PC-3 (cell line): ENCODE measurements around the gene ATP5F1B. TPM values are rescaled to one million over a fixed set of nuclear protein-coding genes. Genes with fewer than 3 reads are reported as not detected.

Experiments used
- ATAC-seq: fragments of 200-7000 bp; cut with Tn5 transposase; 2 replicates; pipeline ENCODE4 v1.9.1; 2020; ENCODE audit warnings: mild to moderate bottlenecking, moderate library complexity
- Bru-seq: library from RNA; stranded (reverse); fragments of 400-500 nt; gene quantifications from one replicate; lab custom pipeline; 2021; lab: Mats Ljungman, UMichigan
- BruChase-seq, 2 experiments: library from RNA; stranded (reverse); fragments of 400-500 nt; gene quantifications; one replicate each; lab custom pipeline; 2021; lab: Mats Ljungman, UMichigan
- BruUV-seq: library from RNA; stranded (reverse); fragments of 400-500 nt; replicated peaks from 2 replicates; lab custom pipeline; 2021; lab: Mats Ljungman, UMichigan
- CTCF ChIA-PET: fragments of 300-600 bp; sonication (Branson Sonifier 250); formaldehyde crosslinking; loops from one replicate; lab custom pipeline; 2022; ENCODE audit warnings: antibody characterized with exemption; lab: Charles Lee
- POLR2A ChIA-PET: fragments of 300-600 bp; sonication (Branson Sonifier 250); formaldehyde crosslinking; loops from one replicate; lab custom pipeline; 2022; ENCODE audit warnings: antibody characterized with exemption; ENCODE audit not compliant: unreplicated experiment; lab: Charles Lee
- DNase-seq: peaks from one replicate; pipeline ENCODE4 v3.0.0-alpha.2; 2015
- H2AFZ ChIP-seq: fragments of 300-600 bp; sonication (generic); 2 replicates; pipeline ENCODE4 v1.6.0; 2016; ENCODE audit warnings: antibody characterized with exemption, low read length
- H3F3A ChIP-seq: fragments of 300-600 bp; sonication (generic); one replicate; pipeline ENCODE4 v1.6.0; 2017; ENCODE audit warnings: antibody characterized with exemption, low read length, control low read depth, mild to moderate bottlenecking; ENCODE audit not compliant: unreplicated experiment
- H3K27ac ChIP-seq: fragments of 300-600 bp; sonication (generic); 2 replicates; pipeline ENCODE4 v1.5.1; 2016; ENCODE audit warnings: mild to moderate bottlenecking, low read length
- H3K27me3 ChIP-seq: fragments of 300-600 bp; sonication (generic); 2 replicates; pipeline ENCODE4 v1.6.1; 2016; ENCODE audit warnings: low read length, mixed read lengths
- H3K36me3 ChIP-seq: fragments of 300-600 bp; sonication (generic); 2 replicates; pipeline ENCODE4 v1.6.1; 2016; ENCODE audit warnings: low read depth, mixed run types, low read length, mixed read lengths
- H3K4me1 ChIP-seq: fragments of 300-600 bp; sonication (generic); 2 replicates; pipeline ENCODE4 v1.5.1; 2016; ENCODE audit warnings: low read length; ENCODE audit not compliant: insufficient read depth
- H3K4me2 ChIP-seq: fragments of 300-600 bp; sonication (generic); 2 replicates; pipeline ENCODE4 v1.6.0; 2016; ENCODE audit warnings: low read length
- H3K4me3 ChIP-seq: fragments of 300-600 bp; sonication (generic); 2 replicates; pipeline ENCODE4 v1.5.1; 2016; ENCODE audit warnings: mild to moderate bottlenecking, low read length, mixed read lengths
- H3K79me2 ChIP-seq: fragments of 300-600 bp; sonication (generic); 2 replicates; pipeline ENCODE4 v1.6.1; 2017; ENCODE audit warnings: low read length, mixed read lengths
- H3K9ac ChIP-seq: fragments of 300-600 bp; sonication (generic); 2 replicates; pipeline ENCODE4 v1.6.0; 2016; ENCODE audit warnings: mild to moderate bottlenecking, low read length
- H3K9me2 ChIP-seq: fragments of 300-600 bp; sonication (generic); replicated peaks from 2 replicates; pipeline ENCODE4 v1.6.1; 2016; ENCODE audit warnings: mixed run types, low read length, mixed read lengths
- H3K9me3 ChIP-seq: fragments of 300-600 bp; sonication (generic); 2 replicates; pipeline ENCODE4 v1.6.1; 2016; ENCODE audit warnings: low read length, mixed read lengths
- H4K20me1 ChIP-seq: fragments of 300-600 bp; sonication (generic); 2 replicates; pipeline ENCODE4 v1.6.1; 2016; ENCODE audit warnings: low read length, mixed read lengths
- CTCF ChIP-seq: fragments of 300-600 bp; sonication (generic); conservative IDR thresholded peaks from 2 replicates; pipeline ENCODE4 v1.5.1; 2017; ENCODE audit warnings: antibody characterized with exemption, low read depth, mild to moderate bottlenecking, low read length
- EZH2 ChIP-seq: fragments of 300-600 bp; sonication (generic); IDR thresholded peaks from one replicate; pipeline ENCODE4 v1.6.1; 2017; ENCODE audit warnings: antibody characterized with exemption, mild to moderate bottlenecking, low read length; ENCODE audit not compliant: unreplicated experiment
- EZH2phosphoT487 ChIP-seq: fragments of 300-600 bp; sonication (generic); IDR thresholded peaks from 2 replicates; pipeline ENCODE4 v1.6.1; 2018; ENCODE audit warnings: mild to moderate bottlenecking, antibody characterized with exemption, low read length, borderline replicate concordance
- intact Hi-C: fragments of 100-400 bp; cut with micrococcal nuclease; formaldehyde crosslinking; loops from 2 replicates; pipeline ENCODE4 v1.9.0; 2023
- long read RNA-seq: library from polyadenylated mRNA; unstranded; transcript quantifications from one replicate; pipeline ENCODE4 v2.0.0, GENCODE V29; 2021; ENCODE audit not compliant: unreplicated experiment
- total RNA-seq: library from RNA; depleted of rRNA; stranded (reverse); fragments of >200 nt; gene quantifications from 2 replicates; pipeline ENCODE4 v1.2.3, GENCODE V29; 2014; rRNA removed

Gene ATP5F1B
- total RNA-seq = 981 and 1,046 TPM in 2 replicates
- Bru-seq, nascent RNA = percentile 98 among the genes with signal in this experiment
- BruChase-seq, experiment 1, labeled RNA remaining after a 6-hour chase = percentile 100 among the genes with signal in this experiment
- percentile 99 among the genes with signal in this experiment for BruChase-seq, experiment 2, labeled RNA remaining after a 2-hour chase
- long read RNA-seq, transcript ATP5F1B-208 (2 exons, 457 nt) = minor isoform, 17 of 674 reads
- long read RNA-seq, transcript ATP5F1B-201 (10 exons, 1,839 nt) = major isoform, 344 of 674 reads
- long read RNA-seq, partial matches to known transcripts = 55 of 674 reads
- long read RNA-seq, other reads (novel, unspliced or antisense) = 258 of 674 reads

- no peaks in the 10 kb centered on the region for H3K27me3 ChIP-seq
- peaks cover 23% of the 10 kb centered on the region for H3K4me1 ChIP-seq
- DNase-seq (peak; percentile 99), ATAC-seq (peak; percentile 99)
- peak within 1 kb of the TSS; percentile 80 for H3K27ac ChIP-seq
- no peaks in the 10 kb centered on the region for H3K9me2 ChIP-seq
- H4K20me1 ChIP-seq = peaks cover 34% of the 10 kb centered on the region
- H3K4me3 ChIP-seq = peak within 1 kb of the TSS; percentile 94
- H3K36me3 ChIP-seq = peaks cover 33% of the 10 kb centered on the region
- peak within 1 kb of the TSS; percentile 75 for H2AFZ ChIP-seq
- peak within 1 kb of the TSS; percentile 88 for H3K4me2 ChIP-seq
- peaks cover 45% of the 10 kb centered on the region for H3K79me2 ChIP-seq
- no peaks in the 10 kb centered on the region for H3K9me3 ChIP-seq
- ChIA-PET CTCF (interaction anchor here (1.5 kb wide), 1 partner anchor 9 kb away, joined by 8 read pairs; no protein-coding TSS in a partner anchor), POLR2A (interaction anchor here (0.6 kb wide), 1 partner anchor 12 kb away, joined by 17 read pairs; no protein-coding TSS in a partner anchor)
- peak within 1 kb of the TSS; percentile 96 for H3K9ac ChIP-seq
- H3F3A ChIP-seq = peaks cover 8% of the 10 kb centered on the region
- intact Hi-C loops = loop anchor here (1.0 kb wide), 2 partner anchors 42 to 79 kb away; partner anchors contain the start of genes NACA and PTGES3
- no peak for TF ChIP-seq CTCF
- TF ChIP-seq EZH2phosphoT487 = no peak
- TF ChIP-seq EZH2 = no peak
- no TSS peak for BruUV-seq
Observed at GRCh38 chr12:56645717-56646446, at the start of gene ATP5F1B. Gene ATP5F1B (minus strand): TSS chr12:56645984. CDS start chr12:56645963, 21 bp downstream.

- H3K4me3 ChIP-seq = no peak overlapping the region
- CTCF ChIA-PET = no interaction called here
- H3F3A ChIP-seq = no peaks in the 10 kb centered on the region
- peaks cover 3% of the 10 kb centered on the region; the same call in 1 of the 2 replicates for H3K79me2 ChIP-seq
- H2AFZ ChIP-seq = no peak overlapping the region
- ATAC-seq (no peak), DNase-seq (no peak)
- H3K9ac ChIP-seq = no peak overlapping the region
- H3K27me3 ChIP-seq = no peaks in the 10 kb centered on the region
- no peak for TF ChIP-seq EZH2
- no peak for TF ChIP-seq EZH2phosphoT487
- no peak for TF ChIP-seq CTCF
- intact Hi-C loops = no loop called here
- no peaks in the 10 kb centered on the region for H3K36me3 ChIP-seq
- POLR2A ChIA-PET = no interaction called here
- no peak overlapping the region for H3K27ac ChIP-seq
- peaks cover 2% of the 10 kb centered on the region for H3K4me1 ChIP-seq
- H3K9me3 ChIP-seq = no peaks in the 10 kb centered on the region
- no peak overlapping the region for H3K4me2 ChIP-seq
- H4K20me1 ChIP-seq = no peaks in the 10 kb centered on the region
- no peaks in the 10 kb centered on the region for H3K9me2 ChIP-seq
- BruUV-seq = no TSS peak
Observed at GRCh38 chr12:56694161-56694560, 48.4 kb upstream of the ATP5F1B start.
